GM21717 (cell line): Measurements from ENCODE around the gene ANKRD44.
"Not testable (repeated sequence)": the region's sequence is repeated elsewhere in the genome, so short reads cannot be mapped to it uniquely, and the experiment has no call there.

Experiments used
- ATAC-seq: cut with Tn5 transposase; IDR thresholded peaks from one replicate; pipeline ENCODE4 v1.9.1; 2021; ENCODE audit warnings: mild to moderate bottlenecking, moderate library complexity; ENCODE audit not compliant: unreplicated experiment

The ANKRD44 gene

DNA sequence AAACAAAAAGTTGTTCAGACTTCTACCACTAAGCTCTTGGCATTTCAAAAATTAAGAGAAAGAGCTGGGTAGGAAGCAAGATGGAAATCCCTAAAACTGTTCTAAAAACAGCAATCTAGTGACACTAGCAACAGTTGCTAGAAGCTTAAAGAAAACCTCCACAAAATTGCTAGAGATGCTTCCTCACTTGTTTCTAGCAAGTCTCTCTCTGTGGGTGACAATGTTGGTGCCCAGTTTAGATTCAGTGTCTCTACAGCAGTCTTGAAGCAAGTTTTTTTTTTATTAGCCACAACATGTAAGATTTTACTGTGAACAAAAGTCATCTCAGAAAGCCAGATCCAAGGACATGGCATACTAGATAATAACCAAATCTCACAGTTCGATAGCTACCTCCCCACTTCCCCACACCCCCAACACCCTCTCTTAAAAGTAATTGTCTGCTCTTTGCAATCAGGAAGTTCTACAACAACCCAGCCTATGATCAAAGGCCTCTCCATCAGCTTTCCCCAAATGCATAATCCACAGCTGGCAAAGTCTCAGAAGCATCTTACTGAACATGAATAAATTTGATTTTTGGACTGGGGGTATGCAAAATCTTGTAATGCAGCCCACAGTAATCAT lies 70.0 kb downstream of the ANKRD44 start:
- ATAC-seq, result no peak

DNA sequence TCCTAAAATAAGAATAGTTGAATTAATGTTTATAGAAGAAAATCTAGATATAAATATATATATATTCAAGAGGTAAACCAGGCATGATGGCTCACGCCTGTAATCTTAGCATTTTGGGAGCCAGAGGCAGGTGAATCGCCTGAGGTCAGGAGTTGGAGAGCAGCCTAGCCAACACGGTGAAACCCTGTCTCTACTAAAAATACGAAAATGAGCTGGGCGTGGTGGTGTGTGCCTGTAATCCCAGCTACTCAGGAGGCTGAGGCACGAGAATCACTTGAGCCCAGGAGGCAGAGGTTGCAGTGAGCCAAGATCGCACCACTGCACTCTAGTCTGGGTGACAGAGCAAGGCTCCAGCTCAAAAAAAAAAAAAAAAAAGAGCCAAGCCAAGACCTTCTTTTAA lies 70.6 kb downstream of the ANKRD44 start:
- not testable (repeated sequence) for ATAC-seq

DNA sequence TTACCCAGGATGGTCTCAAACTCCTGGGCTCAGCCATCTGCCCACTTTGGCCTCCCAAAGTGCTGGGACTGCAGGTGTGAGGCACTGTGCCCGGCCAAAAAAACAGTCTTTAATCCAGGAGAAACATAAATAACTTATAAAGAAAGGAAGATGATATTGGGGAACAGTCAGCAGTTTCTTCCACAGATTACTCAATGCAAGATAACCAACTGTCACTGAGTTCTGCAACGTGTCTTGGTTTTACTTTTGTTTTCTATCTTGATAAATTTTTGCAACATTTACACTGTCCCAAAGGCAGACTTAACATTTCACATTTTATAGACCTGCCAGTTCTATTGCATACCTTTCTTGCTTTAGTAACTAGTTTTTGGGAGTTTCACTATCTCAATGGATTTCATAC lies 71.1 kb downstream of the ANKRD44 start:
- ATAC-seq, result peak; percentile 85

DNA sequence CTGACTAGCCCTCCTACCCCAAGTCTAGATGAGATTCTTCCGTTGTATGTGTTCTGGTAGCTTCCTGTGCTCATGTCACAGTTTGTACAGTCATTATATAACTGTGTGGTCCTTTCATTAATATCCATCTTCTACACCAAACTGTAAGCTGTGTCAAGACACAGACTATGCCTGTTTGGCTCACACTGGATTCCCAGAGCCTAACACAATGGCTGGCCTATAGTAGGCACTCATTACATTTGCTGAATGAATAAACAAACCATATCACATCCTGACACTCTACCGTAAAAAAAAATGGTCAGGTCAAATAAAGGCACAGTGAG lies 72.6 kb downstream of the ANKRD44 start:
- ATAC-seq, result peak; percentile 43

GRCh38 chr2:197237291-197238042 lies 73.1 kb downstream of the ANKRD44 start:
- no peak for ATAC-seq

DNA sequence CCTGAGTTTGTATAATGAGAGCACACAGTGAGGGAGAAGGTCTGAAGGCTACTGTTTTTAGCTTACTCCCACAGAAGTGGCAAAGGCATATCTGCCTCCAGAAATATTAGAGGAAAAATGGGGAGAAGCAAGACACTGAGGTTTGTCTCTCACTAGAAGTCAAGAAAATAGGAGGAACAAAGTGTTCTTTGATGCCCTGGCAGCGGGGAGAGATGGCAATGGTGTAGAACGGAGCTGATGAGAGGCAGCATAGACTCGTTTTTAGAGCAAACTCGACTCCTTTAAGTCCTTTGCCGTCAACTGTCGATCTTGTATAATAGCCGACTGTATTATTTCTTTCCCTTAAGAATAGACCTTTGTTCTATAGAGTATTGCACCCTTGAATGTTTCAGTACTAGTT lies 73.8 kb downstream of the ANKRD44 start:
- no peak for ATAC-seq

- no peak for ATAC-seq
These were observed 74.4 kb downstream of the ANKRD44 start for GRCh38 chr2:197236159-197236558.

DNA sequence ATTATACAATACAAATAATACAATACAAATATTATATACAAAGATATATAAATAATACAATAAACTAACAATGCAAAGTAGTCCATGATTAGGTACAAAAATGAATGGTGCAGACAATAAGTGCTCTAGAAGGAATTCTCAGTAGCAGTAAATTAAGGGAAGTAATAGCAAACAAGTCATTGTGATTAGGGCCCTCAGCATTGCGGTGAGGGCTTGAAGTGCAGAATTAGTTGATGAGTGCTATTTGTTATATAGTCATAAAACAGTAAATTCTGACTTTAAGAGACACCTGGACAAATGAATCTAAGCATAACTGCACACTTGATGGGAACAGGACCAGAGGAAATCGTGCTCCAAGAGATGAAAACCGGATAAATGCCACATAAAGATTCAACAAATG lies 74.9 kb downstream of the ANKRD44 start:
- ATAC-seq, result no peak

DNA sequence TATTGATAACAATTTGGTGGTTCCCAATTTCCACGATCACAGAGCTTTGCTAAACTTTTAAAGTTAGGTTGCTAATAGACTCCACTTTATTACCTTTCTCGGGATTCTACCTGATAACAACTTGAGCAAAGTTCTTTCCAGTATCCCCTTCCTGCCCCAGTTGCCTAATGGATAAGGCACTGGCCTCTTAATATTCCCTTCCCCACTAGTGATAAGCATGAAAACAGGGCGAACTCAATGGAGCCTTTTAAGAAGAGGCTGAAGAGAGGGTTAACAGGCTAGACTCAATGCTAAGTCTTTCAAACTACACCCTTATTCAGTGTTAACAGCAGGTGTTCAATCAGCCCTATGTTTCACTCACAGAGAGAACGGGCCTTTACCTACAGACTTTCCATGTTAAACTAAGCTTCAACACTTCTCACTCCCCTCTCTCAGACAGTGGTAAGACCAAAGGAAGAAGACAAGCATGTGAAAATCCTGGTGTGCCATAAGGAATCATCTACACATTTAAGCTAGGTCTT lies 75.8 kb downstream of the ANKRD44 start:
- ATAC-seq, result no peak

GRCh38 chr2:197233473-197233872 lies 77.1 kb downstream of the ANKRD44 start:
- ATAC-seq, result no peak

DNA sequence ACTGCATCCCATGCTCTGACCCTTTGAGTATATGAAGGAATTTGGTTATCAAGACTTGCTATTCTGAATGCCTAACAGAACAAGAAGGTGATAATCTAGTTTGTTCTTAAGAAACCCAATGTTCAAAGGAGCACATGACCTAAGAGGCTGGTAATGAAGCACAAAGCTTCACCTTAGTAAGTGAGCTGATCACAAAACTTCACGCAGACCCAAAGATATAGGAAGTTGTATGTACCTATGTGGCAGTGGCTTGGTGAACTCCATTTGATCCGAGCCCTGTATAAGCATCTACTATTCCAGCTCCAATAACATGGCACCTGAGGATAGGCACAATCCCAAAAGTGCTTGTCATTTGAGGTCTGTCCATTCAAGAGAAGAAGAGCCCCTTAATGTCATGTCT lies 78.6 kb downstream of the ANKRD44 start:
- no peak for ATAC-seq

DNA sequence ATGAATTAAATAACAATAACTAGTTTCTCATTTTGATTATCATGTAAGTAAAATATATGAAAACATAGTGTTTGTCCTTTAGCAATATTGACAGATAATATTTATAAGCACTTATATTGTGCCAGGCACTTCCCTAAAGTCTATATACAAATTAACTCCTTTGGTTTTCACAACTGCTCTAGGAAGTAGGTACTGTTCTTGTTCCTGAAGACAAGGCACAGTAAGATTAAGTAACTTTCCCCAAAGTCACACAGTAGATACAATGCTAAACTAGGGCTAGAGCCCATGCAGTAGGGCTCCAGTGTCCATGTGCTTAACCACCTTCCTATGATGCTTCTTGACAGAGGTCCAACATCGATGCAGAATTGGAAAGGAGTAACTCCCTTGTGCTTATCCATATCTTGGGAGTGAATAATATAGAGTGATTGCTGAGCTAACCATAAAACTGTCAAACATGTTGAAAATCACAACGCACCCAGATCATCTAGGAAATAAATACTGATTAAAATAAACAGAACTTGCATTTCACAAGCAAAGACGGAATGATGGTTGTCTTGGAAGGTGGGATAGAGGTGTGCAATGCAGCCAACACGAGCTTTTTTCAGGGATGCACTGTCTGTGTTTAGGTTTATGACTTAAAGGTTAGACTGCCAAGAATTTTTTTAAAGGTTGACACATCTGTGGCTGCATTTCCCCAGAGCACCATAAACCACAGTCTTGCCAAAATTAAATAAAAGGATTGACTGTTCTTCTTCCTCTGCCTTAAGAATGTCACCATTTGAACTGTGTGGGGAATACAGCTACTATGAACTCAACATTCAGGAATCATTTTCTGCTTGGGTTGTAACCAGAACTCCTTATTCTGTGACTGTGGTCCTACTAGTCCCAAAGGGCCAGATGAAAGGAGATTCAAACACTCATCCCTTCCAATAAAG lies 80.8 kb downstream of the ANKRD44 start:
- ATAC-seq, result no peak

- no peak for ATAC-seq
These were observed 87.1 kb downstream of the ANKRD44 start for GRCh38 chr2:197223451-197223850.

GRCh38 chr2:197219636-197220035 lies 90.9 kb downstream of the ANKRD44 start:
- ATAC-seq, result no peak

DNA sequence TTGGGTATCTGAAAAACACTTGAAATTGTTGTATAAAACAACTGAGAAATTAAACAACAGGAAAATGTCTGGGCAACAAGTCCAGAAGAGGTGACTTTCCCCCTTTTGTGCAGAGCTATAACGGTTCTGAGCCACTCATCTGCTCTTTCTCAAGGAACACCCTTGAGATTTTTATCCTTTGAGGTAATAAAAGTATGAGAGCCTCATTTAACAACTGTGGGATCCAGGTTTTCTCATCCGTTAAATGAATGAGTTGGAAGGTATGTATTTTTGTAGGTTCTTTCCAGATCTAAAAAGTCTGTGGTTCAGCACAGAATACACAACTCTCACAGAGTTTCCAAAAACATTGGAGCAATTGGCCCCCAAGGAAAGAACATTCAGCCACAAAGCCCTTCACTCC lies 93.0 kb downstream of the ANKRD44 start:
- no peak for ATAC-seq

DNA sequence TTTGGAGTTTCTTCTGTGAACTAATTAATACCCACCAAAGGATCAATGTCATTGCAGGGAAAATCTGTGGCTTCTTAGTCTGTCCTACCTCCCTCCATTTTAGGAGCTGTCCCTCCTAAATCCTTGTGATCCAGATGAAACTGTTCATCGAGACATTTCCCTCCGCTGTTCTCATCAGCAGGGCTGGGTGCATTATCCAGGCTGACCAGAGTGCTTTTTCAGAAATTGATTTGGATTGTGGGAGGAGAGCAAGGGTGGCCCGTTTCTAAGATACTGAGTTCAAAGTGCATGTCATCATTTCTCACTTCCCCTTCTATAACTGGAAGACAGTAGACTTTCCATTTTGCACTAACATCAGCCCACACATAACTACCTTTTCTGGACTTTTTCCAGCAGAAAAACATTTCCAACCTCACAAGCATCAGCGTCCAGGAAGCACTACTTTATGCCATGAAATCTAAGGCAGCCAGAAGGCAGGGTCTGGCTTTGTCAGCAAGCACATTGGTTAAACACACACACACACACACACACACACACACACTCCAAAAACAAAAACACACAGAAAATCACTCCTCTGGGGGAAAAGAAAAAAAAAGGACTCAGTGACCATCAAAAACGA lies 94.1 kb downstream of the ANKRD44 start:
- ATAC-seq, result peak; percentile 67

GRCh38 chr2:197215748-197216360 lies 94.7 kb downstream of the ANKRD44 start:
- ATAC-seq, result peak; percentile 43

DNA sequence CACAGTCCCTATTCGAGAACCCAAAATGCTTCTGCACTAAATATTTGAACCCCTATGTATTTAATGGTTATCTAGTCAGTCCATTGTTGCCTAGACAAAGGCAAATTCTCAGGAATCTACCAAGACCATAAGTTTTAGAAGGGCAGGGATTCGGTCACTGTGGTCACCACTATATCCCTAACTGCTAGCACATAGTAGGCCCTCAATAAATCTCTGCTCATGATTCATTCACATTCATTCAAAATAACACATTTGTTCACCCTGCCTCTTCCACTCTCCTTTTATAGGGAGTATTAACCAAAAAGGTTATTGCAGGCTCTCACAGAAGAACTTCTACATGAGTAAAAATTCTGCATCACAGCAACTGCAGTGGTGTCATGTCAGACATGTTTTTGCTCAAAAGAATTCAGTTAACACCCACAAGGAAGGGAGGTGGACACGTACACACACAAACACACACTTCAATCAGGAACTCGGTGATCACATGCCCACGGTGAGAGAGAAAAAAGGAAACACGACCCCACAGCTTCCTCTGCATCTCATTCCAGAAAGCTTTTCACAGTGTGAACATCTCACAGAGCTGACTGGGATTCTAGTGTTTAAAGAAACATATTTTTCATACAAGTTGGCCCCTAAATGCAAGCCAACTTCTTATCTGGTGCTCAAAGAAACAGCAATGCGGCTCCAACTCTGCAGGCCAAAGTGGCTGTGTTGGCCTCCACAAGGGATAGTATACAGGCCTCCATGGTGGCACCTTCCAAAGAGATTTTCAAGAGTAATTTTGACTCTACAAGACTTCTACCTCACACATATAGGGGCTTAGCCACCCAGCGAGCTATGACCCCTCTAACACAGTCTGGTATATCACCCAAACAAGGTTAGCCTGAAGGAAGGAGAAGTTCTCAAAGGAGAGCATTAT lies 98.0 kb downstream of the ANKRD44 start:
- no peak for ATAC-seq

GRCh38 chr2:197211881-197212342 lies 98.7 kb downstream of the ANKRD44 start:
- ATAC-seq, result no peak
